Gastroesophageal sphincter (tissue), 4 donors: ENCODE results near the gene AUTS2. TPM values are rescaled to one million over a fixed set of nuclear protein-coding genes. Genes with fewer than 3 reads are reported as not detected.

Experiments used
- ATAC-seq: fragments of 150-250 bp; one replicate; pipeline ENCODE4 v1.9.1; 2016; ENCODE audit warnings: mild to moderate bottlenecking, moderate library complexity
- H3K27ac ChIP-seq, 4 donors: fragments of 200-600 bp; sonication (generic) in 3 of 4; 1 replicate in 3 of 4; 2 replicates in 1 of 4; pipeline ENCODE4 v1.5.1; 2016 to 2019
- H3K27me3 ChIP-seq: fragments of 200-600 bp; sonication (generic); one replicate; pipeline ENCODE4 v1.5.1; 2019
- H3K36me3 ChIP-seq, 2 donors: fragments of 200-600 bp; sonication (generic); one replicate each; pipeline ENCODE4 v1.5.1; 2019; ENCODE audit warnings: control low read depth in 1 of 2
- H3K4me1 ChIP-seq, 3 donors: fragments of 200-600 bp; sonication (generic); 1 replicate in 2 of 3; 2 replicates in 1 of 3; pipeline ENCODE4 v1.5.1; 2016 to 2019; ENCODE audit warnings: control low read depth in 2 of 3
- H3K4me3 ChIP-seq, 2 donors: fragments of 200-600 bp; sonication (generic); one replicate each; pipeline ENCODE4 v1.5.1; 2019; ENCODE audit warnings: mild to moderate bottlenecking in 1 of 2, moderate library complexity in 1 of 2
- H3K9me3 ChIP-seq, 3 donors: fragments of 200-600 bp; sonication (generic); one replicate each; pipeline ENCODE4 v1.5.1; 2017 to 2019; ENCODE audit warnings: control low read depth in 2 of 3
- CTCF ChIP-seq, 4 experiments: fragments of 200-600 bp in 2 of 4; fragments of 450-650 bp in 2 of 4; sonication (generic) in 1 of 4; IDR thresholded peaks; one replicate each; pipeline ENCODE4 v1.5.1; 2017 to 2019; ENCODE audit warnings: antibody characterized with exemption in 4 of 4, mild to moderate bottlenecking in 2 of 4, moderate library complexity in 2 of 4
- EP300 ChIP-seq: sonication (generic); formaldehyde crosslinking; IDR thresholded peaks from one replicate; pipeline ENCODE4 v1.6.1; 2017; ENCODE audit warnings: antibody characterized with exemption, mild to moderate bottlenecking
- POLR2A ChIP-seq, 2 donors: fragments of 450-650 bp; IDR thresholded peaks; one replicate each; pipeline ENCODE4 v1.6.1; 2017; ENCODE audit warnings: antibody characterized with exemption in 2 of 2, mild to moderate bottlenecking in 2 of 2, moderate library complexity in 1 of 2
- POLR2AphosphoS5 ChIP-seq: sonication (generic); formaldehyde crosslinking; IDR thresholded peaks from one replicate; pipeline ENCODE4 v1.6.1; 2017; ENCODE audit warnings: antibody characterized with exemption
- WGBS, 2 donors: methylation state at CpG; one replicate each; pipeline ENCODE4 v1.1.5; 2018; ENCODE audit warnings: low coverage in 1 of 2; 5-methylcytosine and 5-hydroxymethylcytosine counted together
- total RNA-seq, 4 donors: library from RNA; depleted of rRNA; stranded (reverse); fragments of >200 nt; gene quantifications; one replicate each; pipeline ENCODE4 v1.1.0, GENCODE V29; 2016

AUTS2 gene
- total RNA-seq, 4 donors from 2014 or later: 12.2 to 48.7 (median 44.1) TPM

DNA sequence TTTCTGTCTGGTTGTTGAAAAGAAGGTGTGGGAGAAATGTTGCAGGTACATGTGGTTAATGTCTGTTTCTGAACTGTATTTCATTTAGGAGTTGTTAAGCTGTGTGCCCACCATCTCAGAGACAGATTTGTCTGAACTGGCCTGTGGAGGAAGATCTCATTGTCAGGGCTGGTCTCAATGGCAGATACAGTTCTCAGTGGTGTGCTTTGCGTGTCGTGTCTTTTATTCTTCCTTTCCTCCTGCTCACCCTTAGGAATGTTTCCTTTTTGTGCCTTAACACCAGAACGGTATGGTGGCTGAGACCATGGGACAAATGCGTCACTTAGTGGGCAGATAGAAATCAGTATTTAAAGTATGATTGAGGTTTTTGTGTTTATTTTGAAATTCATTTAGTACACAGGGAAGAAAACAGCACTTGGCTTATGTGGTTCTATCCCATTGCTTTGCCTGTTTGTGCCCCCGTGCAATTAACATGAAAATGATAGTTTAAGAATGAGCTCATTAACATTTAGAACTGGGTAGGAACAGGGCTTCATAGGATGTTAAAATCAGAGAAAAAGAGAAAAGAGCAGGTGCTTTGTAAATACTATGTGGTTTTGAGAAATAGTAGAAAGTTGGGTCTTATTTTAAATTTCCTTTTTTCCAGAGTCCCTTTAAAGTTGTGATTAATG is 112.6 kb downstream of the AUTS2 start:
- Histone ChIP-seq H3K27ac (no peak overlapping the region), H3K9me3 (no peaks in the 10 kb centered on the region), H3K4me1 (peaks cover 2 to 29% (median 7%) of the 10 kb centered on the region in 3 donors), H3K36me3 (no peaks in the 10 kb centered on the region), H3K4me3 (no peak overlapping the region), H3K27me3 (no peaks in the 10 kb centered on the region)
- WGBS, 2 donors: 80 to 92% methylated on average over 3 to 5 of the region's 5 CpGs
- TF ChIP-seq POLR2AphosphoS5: no peak
- no peak for TF ChIP-seq CTCF (IDR thresholded peaks at IDR 0.05)
- TF ChIP-seq EP300: no peak
- TF ChIP-seq POLR2A (IDR thresholded peaks at IDR 0.05): no peak
- ATAC-seq: no peak

- Histone ChIP-seq H3K27me3 (no peaks in the 10 kb centered on the region), H3K4me1 (peaks cover 0 to 1% (median 0%) of the 10 kb centered on the region in 3 donors), H3K9me3 (no peaks in the 10 kb centered on the region), H3K36me3 (no peaks in the 10 kb centered on the region), H3K27ac (no peak overlapping the region), H3K4me3 (no peak overlapping the region)
- TF ChIP-seq EP300: no peak
- TF ChIP-seq CTCF (IDR thresholded peaks at IDR 0.05): no peak
- TF ChIP-seq POLR2AphosphoS5: no peak
- TF ChIP-seq POLR2A (IDR thresholded peaks at IDR 0.05): no peak
- ATAC-seq: no peak
- 85 to 100% methylated on average over 1 to 2 of the region's 2 CpGs for WGBS, 2 donors
Observed at GRCh38 chr7:69714886-69715576, 116.8 kb downstream of the AUTS2 start.

DNA sequence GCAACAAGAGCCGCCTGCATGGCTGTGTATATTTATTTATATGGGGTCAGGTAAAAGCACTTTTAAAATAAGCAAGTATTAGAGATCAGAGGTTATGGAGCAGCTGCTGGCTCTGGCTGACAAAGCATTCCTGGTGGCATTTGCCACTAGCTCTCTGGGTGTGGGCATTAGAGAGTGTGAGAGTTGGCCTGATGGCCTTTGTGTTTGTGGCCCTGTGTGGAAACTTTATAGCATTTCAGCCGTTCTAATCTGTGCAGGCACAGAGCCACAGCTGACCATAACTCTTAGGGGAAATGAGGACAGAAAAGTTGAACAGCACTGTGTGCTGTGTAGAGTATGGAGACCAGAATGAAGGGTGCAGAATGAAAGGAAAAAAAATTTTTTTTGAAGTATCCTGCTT is 118.9 kb downstream of the AUTS2 start:
- no peak overlapping the region for H3K4me3 ChIP-seq

DNA sequence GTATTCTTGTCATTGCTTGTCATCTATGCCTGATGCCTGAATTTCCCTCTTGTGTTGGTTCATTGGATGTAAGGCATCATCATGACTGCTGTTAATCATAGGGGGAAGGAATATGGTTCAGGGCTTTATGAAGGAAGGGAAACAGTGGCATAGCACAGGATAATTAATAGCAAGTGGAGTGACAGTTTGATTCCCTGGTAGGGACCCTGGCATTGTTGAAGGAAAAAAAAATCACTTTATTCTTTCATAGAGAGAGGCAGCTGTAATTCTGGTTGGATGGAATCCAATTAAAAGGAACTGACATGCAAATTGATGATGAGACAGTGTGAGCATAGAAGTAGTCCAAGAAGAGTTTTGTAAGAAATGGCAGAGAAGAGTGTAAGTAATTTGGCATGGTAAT is 121.4 kb downstream of the AUTS2 start:
- TF ChIP-seq EP300 (no peak), POLR2AphosphoS5 (no peak), CTCF (IDR thresholded peaks at IDR 0.05) (no peak), POLR2A (IDR thresholded peaks at IDR 0.05) (no peak)
- H3K27me3 ChIP-seq: no peaks in the 10 kb centered on the region
- no peak overlapping the region for H3K4me3 ChIP-seq
- no peaks in the 10 kb centered on the region for H3K36me3 ChIP-seq
- H3K4me1 ChIP-seq: peaks cover 0 to 17% (median 0%) of the 10 kb centered on the region in 3 donors
- no peaks in the 10 kb centered on the region for H3K9me3 ChIP-seq
- no peak for ATAC-seq
- no peak overlapping the region for H3K27ac ChIP-seq

More for the DNA sequence above, 118.9 kb downstream of the AUTS2 start:
- Histone ChIP-seq H3K27ac (no peak overlapping the region), H3K4me1 (no peaks in the 10 kb centered on the region), H3K27me3 (no peaks in the 10 kb centered on the region), H3K36me3 (no peaks in the 10 kb centered on the region), H3K9me3 (no peaks in the 10 kb centered on the region)
- TF ChIP-seq POLR2AphosphoS5 (no peak), POLR2A (IDR thresholded peaks at IDR 0.05) (no peak), EP300 (no peak), CTCF (IDR thresholded peaks at IDR 0.05) (no peak)
- ATAC-seq: no peak
- WGBS, 2 donors: 48 to 100% methylated on average over 1 to 2 of the region's 2 CpGs

- 11 to 82% methylated on average over 2 to 3 of the region's 4 CpGs for WGBS, 2 donors
- no peaks in the 10 kb centered on the region for H3K36me3 ChIP-seq
- H3K4me3 ChIP-seq: no peak overlapping the region
- no peak for TF ChIP-seq CTCF (IDR thresholded peaks at IDR 0.05)
- no peak for TF ChIP-seq EP300
- TF ChIP-seq POLR2A (IDR thresholded peaks at IDR 0.05): no peak
- no peak for TF ChIP-seq POLR2AphosphoS5
- no peaks in the 10 kb centered on the region for H3K27me3 ChIP-seq
- H3K9me3 ChIP-seq: no peaks in the 10 kb centered on the region
- H3K4me1 ChIP-seq: peaks cover 0 to 17% (median 0%) of the 10 kb centered on the region in 3 donors
- no peak overlapping the region for H3K27ac ChIP-seq
- peak; percentile 56 for ATAC-seq
Observed at GRCh38 chr7:69722843-69723242, 124.6 kb downstream of the AUTS2 start.
